ENCODE measurements around the gene PIANP. TPM values are rescaled to one million over a fixed set of nuclear protein-coding genes. Genes with fewer than 3 reads are reported as not detected.

PIANP gene
- total RNA-seq, 1 donor from 2014 or later, result 0.18 TPM

DNA sequence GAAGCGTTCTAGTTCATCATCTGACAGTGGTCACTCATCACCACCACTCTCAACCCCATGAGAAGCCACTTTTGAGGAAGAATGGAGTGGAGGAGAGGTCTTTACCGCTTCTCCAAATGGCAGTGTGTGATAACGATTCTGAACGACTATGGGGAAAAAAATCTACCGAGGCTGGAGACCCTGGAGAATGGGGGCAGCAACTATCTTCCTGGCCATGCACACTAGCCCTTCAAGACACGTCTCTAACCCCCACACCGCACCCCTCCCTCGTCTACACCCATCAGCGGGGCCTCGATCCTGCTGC is 38.1 kb downstream of the PIANP start:
- no peaks in the 10 kb centered on the region for H3K27me3 ChIP-seq (ENCODE audit: low read depth)
- H3K27ac ChIP-seq, result peak overlapping the region; percentile 74
- DNase-seq (no peak), ATAC-seq (peak; percentile 57 to 60)
- H3K4me3 ChIP-seq, result peak overlapping the region; percentile 67
- TF ChIP-seq, protein P1, sequence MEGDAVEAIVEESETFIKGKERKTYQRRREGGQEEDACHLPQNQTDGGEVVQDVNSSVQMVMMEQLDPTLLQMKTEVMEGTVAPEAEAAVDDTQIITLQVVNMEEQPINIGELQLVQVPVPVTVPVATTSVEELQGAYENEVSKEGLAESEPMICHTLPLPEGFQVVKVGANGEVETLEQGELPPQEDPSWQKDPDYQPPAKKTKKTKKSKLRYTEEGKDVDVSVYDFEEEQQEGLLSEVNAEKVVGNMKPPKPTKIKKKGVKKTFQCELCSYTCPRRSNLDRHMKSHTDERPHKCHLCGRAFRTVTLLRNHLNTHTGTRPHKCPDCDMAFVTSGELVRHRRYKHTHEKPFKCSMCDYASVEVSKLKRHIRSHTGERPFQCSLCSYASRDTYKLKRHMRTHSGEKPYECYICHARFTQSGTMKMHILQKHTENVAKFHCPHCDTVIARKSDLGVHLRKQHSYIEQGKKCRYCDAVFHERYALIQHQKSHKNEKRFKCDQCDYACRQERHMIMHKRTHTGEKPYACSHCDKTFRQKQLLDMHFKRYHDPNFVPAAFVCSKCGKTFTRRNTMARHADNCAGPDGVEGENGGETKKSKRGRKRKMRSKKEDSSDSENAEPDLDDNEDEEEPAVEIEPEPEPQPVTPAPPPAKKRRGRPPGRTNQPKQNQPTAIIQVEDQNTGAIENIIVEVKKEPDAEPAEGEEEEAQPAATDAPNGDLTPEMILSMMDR (IDR thresholded peaks at IDR 0.05), result no peak
- H3K36me3 ChIP-seq, result peaks cover 37% of the 10 kb centered on the region
- no peaks in the 10 kb centered on the region for H3K9me3 ChIP-seq
- H3K4me1 ChIP-seq, result peaks cover 12% of the 10 kb centered on the region
- intact Hi-C loops (cut with DNase I), result no loop called here

DNA sequence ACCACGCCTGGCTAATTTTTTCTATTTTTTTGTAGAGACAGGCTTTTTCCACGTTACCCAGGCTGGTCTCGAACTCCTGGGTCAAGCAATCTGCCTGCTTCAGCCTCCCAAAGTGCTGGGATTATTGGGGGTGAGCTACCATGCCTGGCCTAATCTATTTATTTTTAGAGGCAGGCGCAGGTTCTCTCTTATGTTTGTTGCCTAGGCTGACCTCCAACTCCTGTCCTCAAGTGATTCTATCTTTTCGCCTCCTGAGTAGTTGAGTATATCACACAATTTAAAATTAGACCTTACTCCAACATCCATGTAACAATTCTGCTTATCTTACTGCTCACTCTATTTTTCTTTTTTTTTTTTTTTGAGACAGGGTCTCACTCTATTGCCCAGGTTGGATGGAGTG is 46.6 kb downstream of the PIANP start:
- intact Hi-C loops (cut with DNase I), result no loop called here
- TF ChIP-seq, protein P1 (IDR thresholded peaks at IDR 0.05), result no peak
- H3K4me3 ChIP-seq, result no peak overlapping the region
- no peaks in the 10 kb centered on the region for H3K9me3 ChIP-seq
- no peaks in the 10 kb centered on the region for H3K4me1 ChIP-seq
- ATAC-seq (no peak), DNase-seq (no peak)
- peaks cover 95% of the 10 kb centered on the region for H3K36me3 ChIP-seq
- no peak overlapping the region for H3K27ac ChIP-seq
- no peaks in the 10 kb centered on the region for H3K27me3 ChIP-seq (ENCODE audit: low read depth)

DNA sequence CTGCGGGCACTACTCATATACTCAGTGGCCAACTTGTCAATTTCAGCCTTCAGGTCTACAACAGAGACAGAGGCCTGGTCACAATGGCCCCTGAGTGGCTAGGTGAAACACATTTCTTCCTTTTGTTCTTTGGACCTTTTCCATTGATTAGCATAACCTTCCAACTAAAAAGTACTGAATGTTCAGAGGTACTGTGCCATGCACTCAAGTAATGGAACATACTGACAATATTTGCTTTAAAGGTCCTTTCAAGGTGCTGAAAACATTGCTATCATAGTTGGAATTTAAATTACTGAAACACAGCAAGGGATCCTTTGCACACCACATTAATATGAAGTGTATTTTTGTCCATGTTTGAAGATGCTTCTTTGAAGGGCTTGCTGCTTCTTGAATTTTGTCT is 47.3 kb downstream of the PIANP start:
- ATAC-seq (no peak), DNase-seq (no peak)
- H3K27me3 ChIP-seq (ENCODE audit: low read depth), result no peaks in the 10 kb centered on the region
- H3K27ac ChIP-seq, result no peak overlapping the region
- H3K4me3 ChIP-seq, result no peak overlapping the region
- peaks cover 95% of the 10 kb centered on the region for H3K36me3 ChIP-seq
- H3K4me1 ChIP-seq, result no peaks in the 10 kb centered on the region
- H3K9me3 ChIP-seq, result no peaks in the 10 kb centered on the region
- TF ChIP-seq, protein P1 (IDR thresholded peaks at IDR 0.05), result no peak
- intact Hi-C loops (cut with DNase I), result no loop called here

DNA sequence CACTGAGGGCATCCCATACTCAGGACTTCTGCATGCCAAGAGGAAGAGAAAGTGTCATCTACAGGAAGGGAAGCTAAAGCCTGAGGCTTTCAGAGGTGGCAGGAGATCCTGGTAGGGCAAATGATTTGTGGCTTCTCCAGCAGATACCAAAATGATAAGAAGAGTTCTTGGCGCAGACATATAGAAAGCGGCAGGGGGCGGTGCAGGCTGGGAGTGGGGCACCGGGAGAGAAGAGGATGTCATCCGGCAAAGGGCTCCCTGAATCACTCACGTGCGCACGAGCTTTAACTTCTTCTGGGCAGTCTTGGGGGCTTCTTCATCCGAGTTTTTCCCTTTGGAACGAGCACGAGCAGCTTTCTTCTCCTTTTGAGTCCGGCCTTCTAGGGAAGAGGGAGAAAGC is 48.2 kb downstream of the PIANP start:
- H3K4me1 ChIP-seq, result no peaks in the 10 kb centered on the region
- TF ChIP-seq, protein P1 (IDR thresholded peaks at IDR 0.05), result no peak
- ATAC-seq (no peak), DNase-seq (peak; percentile 13)
- no peak overlapping the region for H3K27ac ChIP-seq
- peaks cover 92% of the 10 kb centered on the region for H3K36me3 ChIP-seq
- intact Hi-C loops (cut with DNase I), result no loop called here
- H3K4me3 ChIP-seq, result no peak overlapping the region
- H3K27me3 ChIP-seq (ENCODE audit: low read depth), result no peaks in the 10 kb centered on the region
- H3K9me3 ChIP-seq, result no peaks in the 10 kb centered on the region

DNA sequence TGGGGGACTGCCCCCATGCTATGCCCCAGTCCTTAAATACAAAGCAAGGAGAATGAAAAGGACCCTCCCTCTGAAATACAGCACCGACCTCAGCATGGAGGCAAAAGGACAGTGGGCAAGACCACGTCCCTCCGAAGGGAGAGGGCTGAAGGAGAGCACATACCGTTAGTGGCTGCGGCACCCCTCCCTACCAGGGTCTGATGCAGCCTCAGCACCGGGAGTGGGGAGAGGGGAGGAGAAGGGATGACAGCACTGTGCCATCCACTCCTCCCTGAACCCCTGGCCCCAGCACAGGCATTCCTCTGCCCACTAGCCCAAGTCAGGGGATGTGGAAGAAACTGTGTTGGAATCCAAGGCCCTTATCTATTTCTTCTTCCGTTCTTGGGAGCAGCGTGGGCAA is 49.8 kb downstream of the PIANP start:
- Histone ChIP-seq H3K9me3 (no peaks in the 10 kb centered on the region), H3K27me3 (ENCODE audit: low read depth) (no peaks in the 10 kb centered on the region), H3K27ac (no peak overlapping the region), H3K4me1 (peaks cover 10% of the 10 kb centered on the region), H3K4me3 (no peak overlapping the region), H3K36me3 (peaks cover 77% of the 10 kb centered on the region)
- intact Hi-C loops (cut with DNase I), result no loop called here
- TF ChIP-seq, protein P1 (IDR thresholded peaks at IDR 0.05), result no peak
- no peak for ATAC-seq
- peak; percentile 4 for DNase-seq

DNA sequence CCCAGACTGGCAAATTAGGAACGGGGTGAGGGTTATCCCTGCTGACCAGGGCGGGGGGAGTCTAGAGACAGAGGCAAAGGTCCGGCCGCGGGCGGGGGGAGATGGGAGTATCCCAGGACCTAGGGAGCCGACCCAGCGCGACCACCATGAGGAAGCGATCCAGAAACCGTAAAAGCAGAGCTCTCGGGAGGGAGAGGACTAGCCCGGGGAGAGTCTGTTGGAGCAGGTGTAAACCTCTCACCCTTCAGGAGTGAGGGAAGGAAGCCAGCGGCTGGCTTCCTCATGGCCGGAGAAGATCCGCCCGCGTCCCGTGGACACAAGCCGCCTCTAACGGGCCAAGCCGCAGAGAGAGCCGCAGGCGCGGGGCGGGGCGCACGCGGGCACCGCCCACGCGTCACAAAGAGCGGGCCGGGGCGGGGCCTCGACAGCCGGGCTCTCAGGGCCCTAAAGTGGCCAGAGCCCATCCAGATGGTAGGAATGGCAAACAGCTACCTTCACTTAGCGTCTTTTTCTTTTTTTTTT is 53.5 kb downstream of the PIANP start, which contains the start of gene ACRBP:
Gene ACRBP (minus strand): TSS at position 350 of the 522 bp plus-strand sequence. CDS start 66 bp downstream, at position 284.
- Histone ChIP-seq H3K4me1 (peaks cover 25% of the 10 kb centered on the region), H3K36me3 (peaks cover 40% of the 10 kb centered on the region), H3K27ac (peak within 1 kb of the TSS; percentile 62), H3K9me3 (no peaks in the 10 kb centered on the region), H3K27me3 (ENCODE audit: low read depth) (no peaks in the 10 kb centered on the region), H3K4me3 (peak within 1 kb of the TSS; percentile 54)
- ATAC-seq (peak; percentile 91 to 94), DNase-seq (peak; percentile 89)
- TF ChIP-seq, protein P1 (IDR thresholded peaks at IDR 0.05), result no peak
- intact Hi-C loops (cut with DNase I), result no loop called here

Measured in lower lobe of right lung (tissue), 2 donors.